ENCODE data around the gene LRRK1. TPM values are rescaled to one million over a fixed set of nuclear protein-coding genes. Genes with fewer than 3 reads are reported as not detected.
A peak's percentile ranks its signal among the peaks of the same experiment; 100 is the strongest.

LRRK1 gene
- total RNA-seq, 4 donors from 2014 or later = 2.6 to 36.6 (median 13.1) TPM

GRCh38 chr15:100902436-100903167, 16.6 kb upstream of the LRRK1 start:
- no peaks in the 10 kb centered on the region for H3K27me3 ChIP-seq
- no peaks in the 10 kb centered on the region for H3K9me3 ChIP-seq
- DNase-seq = peak; percentile 92 to 93
- intact Hi-C loops (cut with DNase I; ENCODE audit: low total_unique reads) = no loop called here
- H3K36me3 ChIP-seq = no peaks in the 10 kb centered on the region
- peak overlapping the region; percentile 83 to 86 for H3K27ac ChIP-seq
- H3K4me3 ChIP-seq = peak overlapping the region; percentile 5 to 12
- no peak for TF ChIP-seq POLR2A (IDR thresholded peaks at IDR 0.05)
- TF ChIP-seq CTCF (IDR thresholded peaks at IDR 0.05) = no peak
- peaks cover 7 to 11% of the 10 kb centered on the region in 2 donors for H3K4me1 ChIP-seq

- Histone ChIP-seq H3K9me3 (no peaks in the 10 kb centered on the region), H3K4me1 (peaks cover 7 to 11% of the 10 kb centered on the region in 2 donors), H3K36me3 (no peaks in the 10 kb centered on the region), H3K27me3 (no peaks in the 10 kb centered on the region), H3K4me3 (no peak overlapping the region), H3K27ac (peak overlapping the region; percentile 83 to 86)
- TF ChIP-seq CTCF (IDR thresholded peaks at IDR 0.05) (no peak), POLR2A (IDR thresholded peaks at IDR 0.05) (no peak)
- DNase-seq = no peak
- intact Hi-C loops (cut with DNase I; ENCODE audit: low total_unique reads) = no loop called here
These were observed 16.0 kb upstream of the LRRK1 start for GRCh38 chr15:100903168-100903554.

GRCh38 chr15:100905850-100906249, 13.3 kb upstream of the LRRK1 start:
- no peak for DNase-seq
- no peaks in the 10 kb centered on the region for H3K27me3 ChIP-seq
- H3K4me1 ChIP-seq = peaks cover 7 to 10% of the 10 kb centered on the region in 2 donors
- intact Hi-C loops (cut with DNase I; ENCODE audit: low total_unique reads) = no loop called here
- no peak overlapping the region for H3K4me3 ChIP-seq
- H3K36me3 ChIP-seq = no peaks in the 10 kb centered on the region
- no peak overlapping the region for H3K27ac ChIP-seq
- TF ChIP-seq CTCF (IDR thresholded peaks at IDR 0.05) (no peak), POLR2A (IDR thresholded peaks at IDR 0.05) (no peak)
- H3K9me3 ChIP-seq = no peaks in the 10 kb centered on the region

- H3K27ac ChIP-seq = no peak overlapping the region
- intact Hi-C loops (cut with DNase I; ENCODE audit: low total_unique reads) = no loop called here
- H3K27me3 ChIP-seq = no peaks in the 10 kb centered on the region
- H3K4me3 ChIP-seq = no peak overlapping the region
- H3K9me3 ChIP-seq = no peaks in the 10 kb centered on the region
- TF ChIP-seq CTCF (IDR thresholded peaks at IDR 0.05) (no peak), POLR2A (IDR thresholded peaks at IDR 0.05) (no peak)
- no peaks in the 10 kb centered on the region for H3K36me3 ChIP-seq
- DNase-seq = no peak
- no peaks in the 10 kb centered on the region for H3K4me1 ChIP-seq
These were observed 10.7 kb upstream of the LRRK1 start for GRCh38 chr15:100908466-100908865.

- no peaks in the 10 kb centered on the region for H3K36me3 ChIP-seq
- TF ChIP-seq POLR2A (IDR thresholded peaks at IDR 0.05) (no peak), CTCF (IDR thresholded peaks at IDR 0.05) (no peak)
- H3K27ac ChIP-seq = no peak overlapping the region
- no peaks in the 10 kb centered on the region for H3K27me3 ChIP-seq
- no peaks in the 10 kb centered on the region for H3K4me1 ChIP-seq
- peak in 1 of 2 donors; percentile 37 for DNase-seq
- no peaks in the 10 kb centered on the region for H3K9me3 ChIP-seq
- intact Hi-C loops (cut with DNase I; ENCODE audit: low total_unique reads) = no loop called here
- no peak overlapping the region for H3K4me3 ChIP-seq
These were observed 9.6 kb upstream of the LRRK1 start for GRCh38 chr15:100909565-100909964.

Measured in uterus (tissue), 4 donors.